Daoy (cell line): ENCODE data around the gene LPAR2. TPM values are rescaled to one million over a fixed set of nuclear protein-coding genes. Genes with fewer than 3 reads are reported as not detected.
"Not testable (repeated sequence)": the region's sequence is repeated elsewhere in the genome, so short reads cannot be mapped to it uniquely, and the experiment has no call there.

Source experiments
- DNase-seq: peaks from one replicate; pipeline ENCODE4 v3.0.0-alpha.2; 2015; ENCODE audit warnings: low read depth
- total RNA-seq: library from RNA; depleted of rRNA; stranded (reverse); fragments of >200 nt; shearing (Covaris generic); gene quantifications from 2 replicates; pipeline ENCODE4 v1.2.3, GENCODE V29; 2014

LPAR2 gene
- total RNA-seq, 1 experiment from 2014 or later, result 1.2 TPM

DNA sequence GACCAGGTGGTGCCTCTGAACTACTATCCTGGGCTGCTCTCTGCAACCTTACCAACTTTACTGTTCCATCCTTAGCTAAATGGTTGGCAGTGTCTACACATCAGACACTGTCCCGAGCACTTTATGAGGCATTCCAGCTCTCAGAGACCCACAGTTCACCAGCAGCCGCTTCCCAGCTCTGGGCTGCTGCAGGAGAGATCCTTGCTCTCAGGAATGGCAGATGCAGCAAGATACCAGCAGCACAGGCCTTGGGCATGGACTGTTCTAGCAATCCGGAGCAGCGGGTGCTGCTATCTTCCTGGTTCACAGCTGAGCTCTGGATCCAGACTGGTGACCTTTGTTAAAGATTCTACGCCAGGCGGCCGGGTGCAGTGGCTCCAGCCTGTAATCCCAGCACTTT, 3.3 kb upstream of the LPAR2 start:
- no peak for DNase-seq

DNA sequence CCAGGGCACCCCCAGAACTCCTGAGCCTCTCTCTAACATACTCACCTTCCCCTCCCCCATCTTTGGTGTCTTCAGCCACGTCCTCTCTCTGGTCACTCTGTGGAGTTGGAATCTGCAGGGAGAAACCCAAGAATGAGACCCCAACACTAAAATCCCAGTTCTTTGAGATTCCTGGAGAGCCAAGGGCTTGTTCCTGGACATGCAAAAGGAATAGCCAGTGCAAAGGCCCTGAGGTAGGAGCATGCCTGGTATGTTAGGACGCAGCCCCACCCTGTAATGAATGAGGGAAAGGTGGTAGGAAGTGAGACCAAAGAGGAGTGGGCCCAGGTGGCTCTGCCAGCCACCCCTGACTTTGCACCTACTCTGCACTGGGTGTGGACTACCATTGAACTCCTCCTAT, 2.4 kb upstream of the LPAR2 start:
- no peak for DNase-seq

DNA sequence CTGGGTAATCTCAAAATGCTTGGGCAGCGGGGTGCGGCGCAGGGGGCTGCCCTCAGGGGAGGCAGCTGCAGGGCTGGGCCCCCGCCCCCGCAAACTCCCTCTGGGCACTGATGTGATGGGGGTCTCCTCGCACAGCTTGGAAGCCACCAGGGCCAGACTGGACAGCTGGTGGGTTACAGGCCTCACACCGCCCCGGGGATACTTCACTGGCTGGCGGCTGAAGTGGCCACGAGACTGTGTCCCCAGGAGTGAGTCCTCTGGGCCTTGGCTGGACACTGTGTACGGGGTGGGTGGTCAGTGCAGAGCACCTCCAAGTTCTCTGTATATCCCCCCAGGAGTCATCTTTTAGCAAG, 2.0 kb upstream of the LPAR2 start:
- DNase-seq, result no peak

DNA sequence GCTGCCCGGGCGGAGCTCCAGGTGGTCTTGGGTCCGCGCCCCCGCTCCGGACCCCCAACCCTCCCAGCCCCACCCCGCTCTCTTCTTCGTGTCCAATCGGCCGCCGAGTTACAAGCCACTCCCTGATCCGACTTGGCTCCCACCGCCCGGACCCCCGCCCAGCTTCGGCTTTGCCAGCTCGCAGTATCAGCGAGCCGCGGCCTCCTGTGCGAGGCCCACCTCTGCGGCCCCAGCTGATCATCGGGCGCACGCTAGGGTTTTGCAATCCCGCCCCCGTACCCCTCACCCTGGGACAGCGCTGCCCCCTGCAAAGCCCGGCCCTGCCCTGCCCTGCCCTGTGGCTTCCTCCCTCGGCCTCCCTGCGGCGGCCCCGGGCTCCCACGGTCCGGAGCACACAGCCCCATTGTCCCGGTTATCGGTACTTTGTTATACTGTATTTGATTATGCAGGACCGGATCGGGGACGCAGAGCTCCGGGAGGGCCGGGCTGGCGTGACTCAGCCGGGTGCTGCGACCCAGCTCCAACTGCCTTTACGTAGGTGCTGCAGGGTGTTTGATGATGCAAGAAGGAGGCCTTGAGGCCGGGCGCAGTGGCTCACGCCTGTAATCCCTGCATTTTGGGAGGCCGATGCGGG, 598 bp upstream of the LPAR2 start:
- peak; percentile 48 for DNase-seq

DNA sequence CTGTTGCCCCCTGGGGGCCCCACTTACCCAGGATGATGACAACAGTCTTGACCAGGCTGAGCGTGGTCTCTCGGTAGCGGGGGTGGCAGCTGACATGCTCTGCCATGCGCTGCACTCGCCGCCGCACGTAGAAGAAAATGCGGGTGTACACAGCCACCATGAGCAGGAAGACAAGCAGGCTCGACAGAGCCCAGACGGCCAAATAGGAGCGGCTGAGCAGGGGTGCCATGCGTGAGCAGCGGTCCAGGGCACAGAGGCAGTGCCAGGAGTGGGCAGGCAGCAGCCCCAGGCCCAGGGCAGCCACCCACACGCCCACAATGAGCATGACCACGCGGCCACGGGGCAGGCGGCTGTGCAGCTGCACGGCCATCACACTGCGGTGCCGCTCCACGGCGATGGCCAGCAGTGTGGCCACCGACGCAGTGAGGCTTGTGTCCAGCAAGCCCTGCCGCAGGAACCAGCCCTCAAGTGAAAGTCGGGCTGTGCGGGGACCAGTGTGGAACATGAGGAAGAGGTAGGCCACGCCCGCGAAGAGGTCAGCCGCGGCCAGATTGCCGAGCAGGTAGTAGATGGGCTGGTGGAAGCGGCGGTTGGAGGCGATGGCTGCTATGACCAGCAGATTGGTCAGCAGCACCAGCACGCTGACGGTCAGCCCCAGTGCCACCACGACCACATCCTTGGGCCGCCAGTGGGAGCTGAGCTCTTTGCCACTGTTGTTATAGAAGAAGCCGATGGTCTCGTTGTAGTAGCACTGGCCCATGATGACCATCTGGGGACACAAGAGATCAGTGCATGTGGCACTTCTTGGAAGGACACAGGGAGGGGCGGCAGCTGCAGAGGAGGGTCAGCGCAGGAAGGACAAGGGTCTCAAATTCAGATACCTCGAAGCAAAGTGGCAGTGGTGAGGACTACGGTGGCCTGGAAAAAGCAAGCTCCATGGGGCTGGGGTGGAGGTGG, 1.2 kb downstream of the LPAR2 start:
- no peak for DNase-seq

DNA sequence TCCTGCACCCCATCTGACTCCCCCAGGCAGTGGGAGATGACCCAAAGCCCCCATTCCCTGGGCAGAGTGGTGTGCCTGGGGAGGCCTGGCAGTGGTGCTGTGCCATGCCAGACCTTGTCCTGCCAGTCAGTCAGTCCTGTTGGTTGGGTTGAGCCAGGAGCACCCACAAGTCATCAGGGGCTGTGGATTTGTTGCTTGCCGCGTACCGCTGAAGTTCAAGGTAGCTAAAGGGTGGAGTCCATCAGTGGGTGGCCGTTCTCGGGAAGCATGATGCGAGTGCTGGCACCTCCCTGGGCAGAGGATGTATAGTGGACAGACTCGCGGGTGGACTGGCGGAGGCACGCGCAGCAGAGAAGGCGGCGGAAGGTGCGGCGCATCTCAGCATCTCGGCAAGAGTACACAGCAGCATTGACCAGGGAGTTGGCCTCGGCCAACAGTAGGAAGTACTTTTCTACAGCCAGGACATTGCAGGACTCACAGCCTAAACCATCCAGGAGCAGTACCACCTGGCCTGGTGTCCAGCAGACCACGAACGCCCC, 3.9 kb downstream of the LPAR2 start:
- DNase-seq, result no peak

DNA sequence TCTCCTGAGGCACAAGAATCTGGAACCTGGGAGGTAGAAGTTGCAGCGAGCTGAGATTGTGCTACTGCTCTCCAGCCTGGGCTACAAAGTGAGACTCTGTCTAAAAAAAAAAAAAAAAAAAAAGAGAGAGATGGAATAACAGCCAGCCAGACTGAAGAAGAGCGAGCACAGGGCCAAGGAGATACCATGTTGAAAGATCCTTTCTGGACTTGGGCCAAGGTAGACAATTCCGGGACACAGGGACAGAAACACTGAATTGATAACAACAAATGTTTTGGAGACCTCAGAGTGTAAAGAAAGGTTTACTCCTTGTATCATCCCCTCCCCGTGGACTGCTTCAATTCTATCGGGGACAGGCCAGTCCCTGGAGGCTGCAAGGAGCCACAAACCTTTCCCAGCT, 4.6 kb downstream of the LPAR2 start:
- no peak for DNase-seq

DNA sequence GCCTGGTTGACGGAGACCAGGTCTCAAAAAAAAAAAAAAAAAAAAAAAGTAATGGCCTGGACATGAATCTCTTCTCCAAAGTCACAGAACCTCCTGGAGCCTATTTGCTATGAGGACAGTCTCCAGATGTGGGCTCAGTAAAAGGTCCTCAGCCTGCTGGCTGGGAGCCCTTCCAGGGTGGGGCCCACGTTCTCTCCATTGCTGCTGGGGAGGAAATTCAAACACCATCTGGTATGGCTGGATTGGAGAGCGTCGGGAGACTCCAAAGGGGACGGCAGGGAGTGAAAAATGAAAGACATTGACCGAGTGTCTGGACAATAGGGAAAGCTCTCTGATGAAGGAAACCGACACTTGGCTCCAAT, 8.2 kb downstream of the LPAR2 start:
- no peak for DNase-seq

DNA sequence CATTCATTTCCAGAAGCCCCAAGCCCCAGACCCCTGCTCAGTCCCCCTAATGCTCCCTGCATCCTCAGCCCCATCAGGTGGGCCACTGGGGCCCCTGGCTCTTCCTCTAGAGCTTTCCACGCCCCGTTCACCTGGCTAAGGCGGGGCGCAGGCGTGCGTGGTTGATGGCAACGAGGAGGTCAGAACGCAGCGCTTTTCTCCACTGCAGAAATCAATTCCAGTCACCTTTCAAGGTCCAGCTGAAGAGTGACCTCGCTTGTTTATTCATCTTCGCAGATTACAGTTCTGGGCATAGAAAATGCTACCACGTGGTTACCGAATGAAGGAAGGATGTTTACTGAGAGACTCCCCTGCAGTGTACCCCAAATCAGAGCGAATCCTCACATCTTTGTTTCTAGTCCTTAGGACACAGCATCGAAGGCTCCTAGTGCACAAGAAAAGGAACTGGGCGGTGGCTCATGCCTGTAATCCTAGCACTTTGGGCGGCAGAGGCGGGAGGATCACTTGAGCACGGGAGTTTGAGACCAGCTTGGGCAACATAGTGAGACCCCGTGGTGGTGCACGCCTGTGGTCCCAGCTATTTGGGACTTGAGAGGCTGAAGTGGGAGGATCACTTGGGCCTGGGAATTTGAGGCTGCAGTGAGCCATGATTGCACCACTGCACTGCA, 8.7 kb downstream of the LPAR2 start:
- no peak for DNase-seq

DNA sequence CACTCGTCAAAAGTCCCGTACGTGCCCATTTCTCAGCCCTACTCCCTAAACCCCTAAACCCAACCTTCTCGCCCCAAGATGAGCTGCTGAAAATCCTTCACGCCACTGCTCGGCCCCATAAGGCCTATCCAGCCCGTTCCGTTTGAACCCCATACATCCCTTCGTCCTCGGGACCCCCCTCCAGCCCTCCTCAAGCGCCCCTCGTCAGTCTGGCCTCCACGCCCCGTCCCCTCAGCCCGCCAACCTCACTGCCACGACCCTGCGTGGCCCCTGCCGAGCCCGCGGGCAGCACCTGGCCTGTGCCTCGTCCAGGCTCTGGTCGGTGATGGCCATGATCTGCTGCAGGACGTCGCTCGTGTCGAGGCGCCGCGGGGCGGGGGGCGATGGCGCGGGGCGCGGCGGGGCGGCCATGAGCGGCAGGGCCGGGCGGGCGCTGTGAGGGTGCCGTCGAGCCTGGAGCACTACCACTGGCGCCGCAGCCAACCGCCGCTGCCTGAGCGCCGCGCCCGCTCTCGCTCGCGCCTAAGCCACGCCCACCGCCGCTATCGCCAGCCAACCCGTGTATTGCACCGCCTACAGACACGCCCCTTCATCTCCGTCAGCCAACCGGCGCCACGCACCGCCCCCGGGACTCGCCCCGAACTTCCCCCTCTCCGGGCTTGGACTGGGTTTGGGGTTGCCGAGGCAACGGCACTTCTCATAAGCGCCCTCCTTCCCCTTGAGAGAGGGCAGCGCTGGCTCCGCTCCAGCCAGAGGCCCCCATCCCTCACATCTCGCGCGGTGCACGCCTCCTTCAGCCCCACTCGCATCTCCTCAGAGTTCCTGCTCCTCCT, 9.6 kb downstream of the LPAR2 start, which contains the start of gene PBX4:
Gene PBX4 (minus strand): TSS at position 469 of the 833 bp plus-strand sequence. CDS start 58 bp downstream, at position 411.
- DNase-seq, result peak; percentile 98

DNA sequence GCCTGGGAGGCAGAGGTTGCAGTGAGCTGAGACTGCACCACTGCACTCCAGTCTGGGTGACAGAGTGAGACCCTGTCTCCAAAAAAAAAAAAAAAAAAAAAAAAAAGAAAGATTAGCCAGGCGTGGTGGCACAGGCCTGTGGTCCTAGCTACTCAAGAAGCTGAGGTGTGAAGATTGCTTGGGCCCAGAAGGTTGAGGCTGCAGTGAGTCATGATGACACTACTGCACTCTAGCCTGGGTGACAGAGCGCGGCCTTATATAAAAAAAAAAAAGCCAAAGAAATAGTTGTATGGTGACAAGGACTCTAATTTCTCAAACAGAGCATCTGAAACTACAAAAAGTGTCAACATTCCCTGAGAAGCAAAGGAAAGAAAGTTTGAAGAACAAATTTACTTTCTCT, 12.9 kb downstream of the LPAR2 start:
- DNase-seq, result peak; percentile 54

DNA sequence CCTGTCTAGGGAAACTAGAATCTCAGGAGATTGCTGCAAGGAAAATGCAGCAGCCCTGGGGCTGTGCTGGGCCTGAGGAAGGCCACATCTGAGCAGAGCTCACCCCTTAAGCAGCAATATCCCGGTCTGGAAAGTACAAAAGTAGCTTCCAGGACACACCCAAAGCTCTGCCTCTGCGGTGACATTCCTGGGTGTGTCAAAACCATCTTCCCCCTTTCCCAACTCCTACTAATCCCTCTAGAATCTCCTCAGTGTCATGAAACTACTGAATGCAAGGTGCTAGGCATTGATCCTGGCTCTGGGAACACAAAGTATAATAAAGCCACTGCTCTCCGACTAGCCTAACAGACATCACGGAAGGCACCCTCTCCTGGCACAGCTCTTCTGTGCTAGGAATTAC, 14.5 kb downstream of the LPAR2 start:
- DNase-seq, result peak; percentile 31

DNA sequence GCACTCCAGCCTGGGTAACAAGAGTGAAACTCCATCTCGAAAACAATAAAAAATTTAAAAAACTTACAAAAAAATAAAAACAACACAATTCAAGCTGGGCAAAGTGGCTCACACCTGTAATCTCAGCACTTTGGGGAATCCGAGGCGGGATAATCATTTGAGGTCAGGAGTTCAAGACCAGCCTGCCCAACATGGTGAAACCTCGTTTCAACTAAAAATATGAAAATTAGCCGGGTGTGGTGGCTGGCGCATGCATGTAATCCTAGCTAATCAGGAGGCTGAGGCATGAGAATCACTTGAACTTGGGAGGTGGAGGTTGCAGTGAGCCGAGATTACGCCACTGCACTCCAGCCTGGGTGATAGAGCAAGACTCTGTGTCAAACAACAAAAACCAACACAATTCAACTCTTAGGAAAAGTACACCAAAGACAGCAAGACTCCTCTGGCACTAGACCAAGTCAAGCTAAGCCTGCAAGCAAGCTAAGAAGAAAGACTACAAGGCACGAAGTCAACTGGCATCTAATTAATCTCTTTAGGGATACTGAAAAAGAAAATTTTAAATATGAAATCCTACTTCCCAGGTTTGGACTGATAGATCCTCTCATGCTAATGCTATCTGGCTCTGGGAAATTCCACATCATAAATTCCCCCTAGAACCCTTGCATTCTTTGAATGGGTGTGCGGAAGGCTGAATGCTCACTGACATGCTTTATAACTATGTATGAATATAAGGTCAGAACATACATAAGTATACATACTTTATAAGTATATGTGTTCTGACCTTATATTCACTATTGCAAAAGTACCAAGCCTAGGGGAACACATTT, 17.4 kb downstream of the LPAR2 start:
- no peak for DNase-seq

DNA sequence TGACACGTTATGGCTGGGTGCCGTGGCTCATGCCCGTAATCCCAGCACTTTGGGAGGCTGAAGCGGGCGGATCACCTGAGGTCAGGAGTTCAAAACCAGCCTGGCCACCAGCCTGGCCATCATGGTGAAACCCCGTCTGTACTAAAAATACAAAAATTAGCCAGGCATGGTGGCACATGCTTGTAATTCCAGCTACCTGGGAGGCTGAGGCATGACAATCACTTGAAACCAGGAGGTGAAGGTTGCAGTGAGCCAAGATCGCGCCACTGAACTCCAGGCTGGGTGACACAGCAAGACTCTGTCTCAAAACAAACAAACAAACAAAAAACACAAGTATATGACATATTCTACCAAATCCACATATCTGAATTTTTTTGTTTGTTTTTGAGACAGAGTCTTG, 21.3 kb downstream of the LPAR2 start:
- not testable (repeated sequence) for DNase-seq

DNA sequence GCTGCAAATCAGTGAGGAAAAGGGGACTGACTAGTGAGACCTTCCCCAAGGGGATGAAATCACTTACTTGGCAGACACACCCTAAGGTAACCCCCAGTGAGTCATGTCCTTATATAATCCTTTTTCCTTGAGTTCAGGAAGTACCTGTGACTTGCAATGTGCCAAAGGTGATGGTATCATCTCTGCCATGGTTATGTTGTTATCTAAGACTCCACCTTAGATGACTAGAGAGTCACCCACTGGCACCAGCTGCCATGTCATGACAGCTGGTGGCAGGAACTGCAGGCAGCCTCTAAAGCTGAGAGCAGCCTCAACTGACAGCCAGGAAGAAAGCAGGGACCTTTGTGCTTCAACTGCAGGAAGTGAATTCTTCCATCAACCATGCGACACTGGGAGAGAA, 22.0 kb downstream of the LPAR2 start:
- DNase-seq, result peak; percentile 68

DNA sequence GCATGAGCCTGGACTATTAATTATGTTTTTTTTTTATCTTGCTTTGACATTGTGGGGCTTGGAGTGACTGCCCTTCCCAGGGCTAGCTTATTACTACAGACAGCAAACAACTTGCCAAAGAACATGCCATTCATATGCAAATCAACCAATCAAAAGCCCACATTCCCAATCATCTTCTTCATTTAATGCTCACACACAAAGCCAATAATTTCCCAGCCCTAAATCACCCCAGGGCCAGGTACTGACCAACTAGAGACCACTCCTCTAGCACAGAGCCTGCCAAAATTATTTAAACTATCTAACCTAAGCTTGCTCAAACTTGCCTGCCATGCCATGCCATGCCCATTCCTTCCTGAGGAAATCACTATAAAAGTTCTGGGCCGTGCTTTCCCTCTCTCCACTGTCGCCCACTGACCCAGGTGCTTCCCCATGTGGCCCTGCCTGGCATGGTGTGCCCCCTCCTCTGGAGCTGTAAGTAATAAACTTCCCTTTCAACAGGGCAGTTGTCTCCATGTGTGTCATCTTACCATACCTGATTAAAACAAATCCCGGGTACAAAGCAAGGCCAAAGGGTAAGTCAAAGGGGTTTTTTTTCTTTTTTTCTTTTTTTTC, 25.2 kb downstream of the LPAR2 start:
- DNase-seq, result no peak

DNA sequence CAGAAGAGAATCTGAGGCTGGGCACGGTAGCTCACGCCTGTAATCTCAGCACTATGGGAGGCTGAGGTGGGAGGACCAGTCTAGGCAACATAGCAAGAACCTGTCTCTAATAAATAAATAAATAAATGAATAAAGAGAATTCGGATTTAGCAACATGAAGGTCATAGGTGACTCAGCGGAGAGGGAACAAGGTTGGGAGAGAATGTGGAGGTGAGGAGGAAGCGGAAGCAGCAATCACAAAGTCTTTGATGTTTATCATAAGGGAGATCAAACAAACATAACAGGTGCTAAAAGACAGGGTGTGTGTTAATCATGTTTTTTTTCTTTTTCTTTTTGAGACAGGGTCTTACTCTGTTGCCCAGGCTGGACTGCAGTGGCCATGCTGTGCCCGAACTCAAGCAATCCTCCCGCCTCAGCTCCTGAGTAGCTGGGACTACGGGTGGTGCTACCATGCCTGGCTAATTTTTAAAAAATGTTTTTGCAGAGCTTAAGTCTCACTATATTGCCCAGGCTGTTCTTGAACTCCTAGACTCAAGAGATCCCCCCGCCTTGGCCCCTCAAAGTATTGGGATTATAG, 25.8 kb downstream of the LPAR2 start:
- DNase-seq, result no peak

DNA sequence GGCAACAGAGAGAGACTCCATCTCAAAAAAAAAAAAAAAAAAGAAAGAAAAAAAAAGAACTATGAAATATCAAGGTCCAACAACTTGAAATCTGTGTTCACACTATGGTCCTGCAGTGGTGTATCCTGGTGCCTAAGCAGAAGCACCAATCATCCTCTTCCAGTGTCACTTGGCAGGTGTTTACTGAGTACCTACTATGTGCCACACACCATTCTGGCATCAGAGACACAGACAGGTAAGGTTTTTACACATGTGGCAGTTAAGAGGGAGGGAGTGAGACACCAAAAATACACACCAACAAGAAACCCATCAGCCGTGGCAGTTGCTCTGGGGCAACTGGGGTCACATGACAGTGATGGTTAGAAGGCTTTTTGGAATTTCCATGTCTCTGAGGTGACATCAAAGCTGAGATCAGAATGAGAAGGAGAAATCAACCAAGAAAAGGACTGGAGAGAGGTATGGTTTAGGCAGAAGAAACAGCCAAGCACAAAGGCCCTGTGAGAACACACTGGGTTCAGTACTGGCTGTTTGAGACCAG, 27.2 kb downstream of the LPAR2 start:
- DNase-seq, result no peak

DNA sequence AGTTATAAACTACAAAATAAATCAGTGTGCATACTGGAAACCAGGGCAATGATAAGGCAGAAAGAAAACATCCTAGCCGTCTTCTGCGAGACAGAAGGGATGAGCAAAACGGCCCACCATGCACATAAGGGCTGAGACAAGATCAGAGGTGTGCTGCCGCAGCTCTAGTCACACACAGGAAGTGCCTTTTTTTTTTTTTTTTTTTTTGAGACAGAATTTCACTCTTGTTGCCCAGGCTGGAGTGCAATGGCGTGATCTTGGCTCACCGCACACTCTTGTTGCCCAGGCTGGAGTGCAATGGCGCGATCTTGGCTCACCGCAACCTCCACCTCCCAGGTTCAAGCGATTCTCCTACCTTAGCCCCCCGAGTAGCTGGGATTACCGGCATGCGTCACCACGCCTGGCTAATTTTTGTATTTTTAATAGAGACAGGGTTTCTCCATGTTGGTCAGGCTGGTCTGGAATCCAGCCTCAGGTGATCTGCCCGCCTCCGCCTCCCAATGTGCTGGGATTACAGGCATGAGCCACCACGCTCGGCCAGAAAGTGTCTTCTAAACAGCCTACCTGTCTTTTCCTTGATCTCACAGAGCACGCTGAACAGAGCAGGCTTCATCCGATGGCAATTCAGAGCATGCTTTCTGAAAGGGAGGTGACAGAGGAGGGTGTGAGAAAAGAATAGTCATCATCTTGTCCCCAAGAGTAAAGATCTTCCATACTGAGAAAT, 29.1 kb downstream of the LPAR2 start:
- not testable (repeated sequence) for DNase-seq
